Spleen (tissue), 7 donors: Measurements from ENCODE around the gene EYA2.

Experiments
- POLR2AphosphoS5 ChIP-seq, 3 donors: sonication (generic); formaldehyde crosslinking; IDR thresholded peaks; one replicate each; pipeline ENCODE4 v1.5.1; 2017; ENCODE audit warnings: antibody characterized with exemption in 3 of 3
- TF ChIP-seq, protein P1 (sequence below), 11 experiments: fragments of 200-600 bp in 7 of 11; fragments of 450-650 bp in 4 of 11; sonication (generic) in 4 of 11; IDR thresholded peaks in 8 of 11; conservative IDR thresholded peaks in 3 of 11; 1 replicate in 7 of 11; 2 replicates in 4 of 11; pipeline versions ENCODE4 v1.4.0 to v1.8.0; 2016 to 2021; ENCODE audit warnings: antibody characterized with exemption in 11 of 11, inconsistent platforms in 4 of 11, mild to moderate bottlenecking in 1 of 11
- donor health status: DM: no; HTN: no; CAD: no; lungs with moderate emphysema.
- donor health status: DM: no; HTN: no; CAD: no.
- donor health status: DM: no; HTN: no; CAD: no.

DNA sequence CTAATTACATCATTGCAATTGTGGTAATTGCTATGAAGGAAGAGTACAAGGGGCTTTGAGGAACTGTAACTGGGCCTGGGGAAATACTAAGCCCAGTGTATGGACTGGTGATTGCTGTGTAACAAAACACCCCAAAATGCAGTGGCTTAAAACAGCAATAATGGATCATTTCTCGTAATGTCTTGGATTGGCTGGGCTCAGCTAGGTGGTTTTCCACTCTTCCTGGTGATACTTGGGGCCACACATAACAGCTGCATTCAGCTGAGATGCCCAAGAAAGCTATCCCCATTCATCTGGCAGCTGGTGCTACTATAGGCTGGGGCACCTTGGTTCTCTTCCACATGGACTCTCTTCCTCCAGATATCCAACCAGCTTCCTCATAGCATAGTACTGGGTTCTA lies 150.3 kb downstream of the EYA2 start:
- TF ChIP-seq, protein P1, sequence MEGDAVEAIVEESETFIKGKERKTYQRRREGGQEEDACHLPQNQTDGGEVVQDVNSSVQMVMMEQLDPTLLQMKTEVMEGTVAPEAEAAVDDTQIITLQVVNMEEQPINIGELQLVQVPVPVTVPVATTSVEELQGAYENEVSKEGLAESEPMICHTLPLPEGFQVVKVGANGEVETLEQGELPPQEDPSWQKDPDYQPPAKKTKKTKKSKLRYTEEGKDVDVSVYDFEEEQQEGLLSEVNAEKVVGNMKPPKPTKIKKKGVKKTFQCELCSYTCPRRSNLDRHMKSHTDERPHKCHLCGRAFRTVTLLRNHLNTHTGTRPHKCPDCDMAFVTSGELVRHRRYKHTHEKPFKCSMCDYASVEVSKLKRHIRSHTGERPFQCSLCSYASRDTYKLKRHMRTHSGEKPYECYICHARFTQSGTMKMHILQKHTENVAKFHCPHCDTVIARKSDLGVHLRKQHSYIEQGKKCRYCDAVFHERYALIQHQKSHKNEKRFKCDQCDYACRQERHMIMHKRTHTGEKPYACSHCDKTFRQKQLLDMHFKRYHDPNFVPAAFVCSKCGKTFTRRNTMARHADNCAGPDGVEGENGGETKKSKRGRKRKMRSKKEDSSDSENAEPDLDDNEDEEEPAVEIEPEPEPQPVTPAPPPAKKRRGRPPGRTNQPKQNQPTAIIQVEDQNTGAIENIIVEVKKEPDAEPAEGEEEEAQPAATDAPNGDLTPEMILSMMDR (IDR thresholded peaks at IDR 0.05 in 8 of 11, conservative IDR thresholded peaks at IDR 0.05 in 3 of 11) = no peak
- no peak for TF ChIP-seq POLR2AphosphoS5 (IDR thresholded peaks at IDR 0.05)
